HEK293 (cell line): ENCODE measurements around the gene CDKAL1.
"Not testable (repeated sequence)": the region's sequence is repeated elsewhere in the genome, so short reads cannot be mapped to it uniquely, and the experiment has no call there.

Experiments used
- CTCF ChIP-seq: fragments of 450-650 bp; formaldehyde crosslinking; IDR thresholded peaks from 2 replicates; pipeline ENCODE4 v1.5.1; 2016; ENCODE audit warnings: missing biosample characterization, missing genetic modification characterization
- ZNF24 ChIP-seq: fragments of 450-650 bp; formaldehyde crosslinking; IDR thresholded peaks from 2 replicates; pipeline ENCODE4 v1.5.1; 2016; ENCODE audit warnings: missing biosample characterization, missing genetic modification characterization
- ZNF274 ChIP-seq, 2 experiments: fragments of 200-500 bp in 1 of 2; fragments of 450-650 bp in 1 of 2; sonication (Bioruptor generic) in 1 of 2; formaldehyde crosslinking in 1 of 2; IDR thresholded peaks; 2 replicates each; pipeline versions ENCODE4 v1.5.1 to v1.6.1; 2014 to 2016; ENCODE audit warnings: borderline replicate concordance in 1 of 2, inconsistent platforms in 1 of 2, low read length in 1 of 2, missing biosample characterization in 1 of 2, missing genetic modification characterization in 1 of 2
- ZNF350 ChIP-seq: fragments of 450-650 bp; formaldehyde crosslinking; IDR thresholded peaks from 2 replicates; pipeline ENCODE4 v1.5.0; 2017; ENCODE audit warnings: missing biosample characterization, mild to moderate bottlenecking, missing genetic modification characterization
- ZNF398 ChIP-seq: fragments of 450-650 bp; formaldehyde crosslinking; IDR thresholded peaks from 2 replicates; pipeline ENCODE4 v1.5.1; 2017; ENCODE audit warnings: missing biosample characterization, missing genetic modification characterization
- ZNF623 ChIP-seq: fragments of 450-650 bp; formaldehyde crosslinking; IDR thresholded peaks from 2 replicates; pipeline ENCODE4 v1.5.1; 2016; ENCODE audit warnings: missing biosample characterization, missing genetic modification characterization
- ZSCAN16 ChIP-seq: fragments of 450-650 bp; formaldehyde crosslinking; IDR thresholded peaks from 2 replicates; pipeline ENCODE4 v1.5.1; 2016; ENCODE audit warnings: missing biosample characterization, missing genetic modification characterization

- TF ChIP-seq CTCF (tag by site-specific recombination); ZNF274 (IDR thresholded peaks at IDR 0.05; ENCODE audit: low read length); ZNF274 (tag by site-specific recombination; IDR thresholded peaks at IDR 0.05; ENCODE audit: borderline replicate concordance); ZNF623 (tag by site-specific recombination); ZNF398 (tag by site-specific recombination); ZNF350 (tag by site-specific recombination); ZSCAN16 (tag by site-specific recombination); ZNF24 (tag by site-specific recombination): not testable (repeated sequence)
Measured at GRCh38 chr6:20732362-20732761, 198.1 kb downstream of the CDKAL1 start.
